ENCODE measurements around the gene LRWD1.
"Not testable (repeated sequence)": the region's sequence is repeated elsewhere in the genome, so short reads cannot be mapped to it uniquely, and the experiment has no call there.

- not testable (repeated sequence) for TF ChIP-seq ZNF423 (CRISPR knock-in tag; IDR thresholded peaks at IDR 0.05); CTCF (IDR thresholded peaks at IDR 0.05); ZNF281 (CRISPR knock-in tag; IDR thresholded peaks at IDR 0.05); ETV6 (CRISPR knock-in tag; IDR thresholded peaks at IDR 0.05)
These were observed 52.9 kb downstream of the LRWD1 start, which contains the start of gene RASA4B for GRCh38 chr7:102517550-102518147.

Data from WTC11 (cell line).